Stomach (tissue), 9 donors: Measurements from ENCODE around the gene TMEM256. TPM values are rescaled to one million over a fixed set of nuclear protein-coding genes. Genes with fewer than 3 reads are reported as not detected.

Experiments
- DNase-seq, 2 donors: peaks; one replicate each; pipeline versions ENCODE4 v3.0.0 to v3.0.0-alpha.2; 2013 to 2019
- H3K27ac ChIP-seq, 5 donors: fragments of 200-600 bp in 4 of 5; sonication (generic) in 4 of 5; one replicate each; pipeline ENCODE4 v1.5.1; 2013 to 2019; ENCODE audit warnings: mild to moderate bottlenecking in 1 of 5, moderate library complexity in 1 of 5
- H3K27me3 ChIP-seq, 3 donors: fragments of 200-600 bp; sonication (generic); one replicate each; pipeline ENCODE4 v1.5.1; 2017 to 2019; ENCODE audit warnings: mixed run types in 1 of 3
- H3K36me3 ChIP-seq, 4 donors: fragments of 200-600 bp; sonication (generic); 1 replicate in 3 of 4; 2 replicates in 1 of 4; pipeline ENCODE4 v1.5.1; 2016 to 2019
- H3K4me1 ChIP-seq, 4 donors: fragments of 200-600 bp; sonication (generic); one replicate each; pipeline ENCODE4 v1.5.1; 2016 to 2019
- H3K4me3 ChIP-seq, 4 donors: fragments of 200-600 bp; sonication (generic) in 3 of 4; one replicate each; pipeline ENCODE4 v1.5.1; 2016 to 2019; ENCODE audit warnings: mild to moderate bottlenecking in 1 of 4
- H3K9me3 ChIP-seq, 4 donors: fragments of 200-600 bp; sonication (generic); one replicate each; pipeline ENCODE4 v1.5.1; 2016 to 2019
- EP300 ChIP-seq: sonication (generic); formaldehyde crosslinking; IDR thresholded peaks from one replicate; pipeline ENCODE4 v1.6.1; 2017; ENCODE audit warnings: antibody characterized with exemption
- POLR2A ChIP-seq, 4 donors: fragments of 450-650 bp; IDR thresholded peaks; one replicate each; pipeline ENCODE4 v1.6.1; 2016; ENCODE audit warnings: antibody characterized with exemption in 4 of 4, control low read depth in 2 of 4, mild to moderate bottlenecking in 1 of 4, moderate library complexity in 1 of 4
- POLR2AphosphoS5 ChIP-seq, 3 donors: sonication (generic); formaldehyde crosslinking; IDR thresholded peaks; one replicate each; pipeline ENCODE4 v1.6.1; 2016; ENCODE audit warnings: antibody characterized with exemption in 3 of 3
- WGBS, 5 donors: extraction: QIAGEN DNeasy Blood & Tissue Kit in 3 of 5; methylation state at CpG; one replicate each; pipeline versions ENCODE4 v1.1.5 to v1.1.7; 2013 to 2018; 5-methylcytosine and 5-hydroxymethylcytosine counted together
- intact Hi-C: fragments of 100-400 bp; cut with DNase I; formaldehyde crosslinking; loops from one replicate; pipeline ENCODE4 v1.15.1; 2023; ENCODE audit warnings: low total_unique reads
- polyA plus RNA-seq, 3 donors: library from polyadenylated mRNA; stranded (reverse); fragments of 200-250 nt; gene quantifications; one replicate each; pipeline ENCODE4 v1.2.3, GENCODE V29; 2013
- total RNA-seq, 5 donors: library from RNA; depleted of rRNA; stranded (reverse); fragments of >200 nt; gene quantifications; one replicate each; pipeline versions ENCODE4 v1.1.0 to v1.2.3, GENCODE V29; 2014 to 2016
- TF ChIP-seq, protein P1 (sequence below), 7 experiments: fragments of 450-650 bp in 4 of 7; fragments of 200-600 bp in 3 of 7; sonication (generic) in 3 of 7; IDR thresholded peaks; one replicate each; pipeline ENCODE4 v1.5.1; 2016 to 2019; ENCODE audit warnings: antibody characterized with exemption in 7 of 7, control low read depth in 2 of 7, mild to moderate bottlenecking in 1 of 7
- donor health status: healthy with polysubstance abuse.
- donor health status: Bipolar disorder and iron deficiency.
- donor health status: healthy.

TMEM256 gene
- total and polyA plus RNA-seq, 8 donors: 39.8 to 347 (median 253) TPM; not detected in 1

DNA sequence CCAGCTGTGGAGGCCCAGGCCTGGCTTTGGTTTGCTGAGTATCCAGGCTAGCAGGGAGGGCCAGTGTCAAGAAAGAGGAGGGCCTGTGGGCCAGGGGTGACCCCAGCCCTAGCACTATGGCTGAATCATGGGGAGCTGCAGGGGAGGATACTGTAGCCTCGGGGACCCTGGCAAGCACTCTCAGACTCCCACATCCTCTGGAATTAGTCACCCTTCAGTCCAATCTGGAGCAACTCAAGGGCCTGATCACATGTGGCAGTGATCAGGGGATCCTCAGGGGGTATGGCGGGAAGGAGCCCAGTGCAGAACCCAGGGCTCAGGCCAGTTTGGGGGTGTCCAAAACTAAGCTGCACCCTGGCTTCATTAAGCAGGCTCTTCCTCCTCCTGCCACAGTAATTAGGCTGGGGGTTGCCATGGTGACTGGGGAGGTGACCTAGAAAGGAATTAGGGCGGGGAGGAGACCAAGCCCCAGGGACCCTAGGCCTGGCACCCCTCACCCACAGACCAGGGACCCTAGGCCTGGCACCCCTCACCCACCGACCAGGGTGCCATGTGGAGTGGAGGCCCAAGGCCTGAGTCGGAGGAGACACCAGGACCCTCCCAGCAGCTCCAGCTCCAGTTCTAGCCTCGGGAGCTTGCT is 9.6 kb upstream of the TMEM256 start:
- no peak overlapping the region for H3K4me3 ChIP-seq
- H3K4me1 ChIP-seq: peaks cover 0 to under 1% (median 0%) of the 10 kb centered on the region in 4 donors
- no peaks in the 10 kb centered on the region for H3K9me3 ChIP-seq
- peaks cover 0 to 5% (median 0%) of the 10 kb centered on the region in 3 donors for H3K27me3 ChIP-seq
- TF ChIP-seq POLR2A (IDR thresholded peaks at IDR 0.05): no peak
- no peak for TF ChIP-seq EP300
- TF ChIP-seq, protein P1, sequence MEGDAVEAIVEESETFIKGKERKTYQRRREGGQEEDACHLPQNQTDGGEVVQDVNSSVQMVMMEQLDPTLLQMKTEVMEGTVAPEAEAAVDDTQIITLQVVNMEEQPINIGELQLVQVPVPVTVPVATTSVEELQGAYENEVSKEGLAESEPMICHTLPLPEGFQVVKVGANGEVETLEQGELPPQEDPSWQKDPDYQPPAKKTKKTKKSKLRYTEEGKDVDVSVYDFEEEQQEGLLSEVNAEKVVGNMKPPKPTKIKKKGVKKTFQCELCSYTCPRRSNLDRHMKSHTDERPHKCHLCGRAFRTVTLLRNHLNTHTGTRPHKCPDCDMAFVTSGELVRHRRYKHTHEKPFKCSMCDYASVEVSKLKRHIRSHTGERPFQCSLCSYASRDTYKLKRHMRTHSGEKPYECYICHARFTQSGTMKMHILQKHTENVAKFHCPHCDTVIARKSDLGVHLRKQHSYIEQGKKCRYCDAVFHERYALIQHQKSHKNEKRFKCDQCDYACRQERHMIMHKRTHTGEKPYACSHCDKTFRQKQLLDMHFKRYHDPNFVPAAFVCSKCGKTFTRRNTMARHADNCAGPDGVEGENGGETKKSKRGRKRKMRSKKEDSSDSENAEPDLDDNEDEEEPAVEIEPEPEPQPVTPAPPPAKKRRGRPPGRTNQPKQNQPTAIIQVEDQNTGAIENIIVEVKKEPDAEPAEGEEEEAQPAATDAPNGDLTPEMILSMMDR (IDR thresholded peaks at IDR 0.05): no peak
- no peak for TF ChIP-seq POLR2AphosphoS5 (IDR thresholded peaks at IDR 0.05)
- DNase-seq: no peak
- no peak overlapping the region for H3K27ac ChIP-seq
- WGBS, 5 donors: 71 to 80% (median 78%) methylated on average over 6 of the region's 6 CpGs
- peaks cover 0 to 62% (median 35%) of the 10 kb centered on the region in 4 donors for H3K36me3 ChIP-seq
- intact Hi-C loops: no loop called here

DNA sequence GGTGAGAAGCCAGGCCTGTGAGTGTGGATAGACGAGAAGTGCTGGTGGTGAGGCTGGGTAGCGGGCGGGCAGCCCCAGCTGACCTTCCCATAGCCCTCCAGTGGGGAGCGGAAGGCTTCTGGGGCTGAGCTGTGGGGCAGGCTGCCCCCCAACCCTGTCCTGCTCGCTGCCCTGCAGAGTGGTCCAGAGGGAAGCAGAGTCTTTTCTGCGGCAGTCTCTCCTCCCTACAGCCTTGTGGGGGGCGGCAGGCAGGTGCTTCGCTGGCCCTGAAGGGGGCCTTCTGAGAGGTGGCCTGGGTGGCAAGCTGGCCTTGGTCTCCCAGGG is 7.5 kb upstream of the TMEM256 start:
- H3K4me3 ChIP-seq: no peak overlapping the region
- no peak for DNase-seq
- intact Hi-C loops: no loop called here
- H3K27ac ChIP-seq: no peak overlapping the region
- WGBS, 5 donors: 80 to 90% (median 86%) methylated on average over 2 to 8 of the region's 8 CpGs
- H3K27me3 ChIP-seq: no peaks in the 10 kb centered on the region
- H3K9me3 ChIP-seq: no peaks in the 10 kb centered on the region
- H3K36me3 ChIP-seq: peaks cover 0 to 43% (median 27%) of the 10 kb centered on the region in 4 donors
- TF ChIP-seq POLR2AphosphoS5 (IDR thresholded peaks at IDR 0.05) (no peak), POLR2A (IDR thresholded peaks at IDR 0.05) (no peak), EP300 (no peak)
- TF ChIP-seq, protein P1 (IDR thresholded peaks at IDR 0.05): no peak
- peaks cover 0 to 6% (median 5%) of the 10 kb centered on the region in 4 donors for H3K4me1 ChIP-seq

- Histone ChIP-seq H3K9me3 (no peaks in the 10 kb centered on the region), H3K36me3 (peaks cover 0 to 39% (median 26%) of the 10 kb centered on the region in 4 donors), H3K27ac (no peak overlapping the region), H3K4me3 (no peak overlapping the region), H3K27me3 (no peaks in the 10 kb centered on the region), H3K4me1 (peaks cover 3 to 12% (median 8%) of the 10 kb centered on the region in 4 donors)
- intact Hi-C loops: no loop called here
- no peak for DNase-seq
- 78 to 89% (median 84%) methylated on average over 21 to 25 of the region's 25 CpGs for WGBS, 5 donors
- TF ChIP-seq EP300 (no peak), POLR2A (IDR thresholded peaks at IDR 0.05) (no peak), POLR2AphosphoS5 (IDR thresholded peaks at IDR 0.05) (no peak)
- TF ChIP-seq, protein P1 (IDR thresholded peaks at IDR 0.05): no peak
These were observed 6.9 kb upstream of the TMEM256 start for GRCh38 chr17:7410634-7411426.

- Histone ChIP-seq H3K4me1 (peaks cover 14 to 23% (median 19%) of the 10 kb centered on the region in 4 donors), H3K27me3 (peaks cover 0 to 11% (median 0%) of the 10 kb centered on the region in 3 donors), H3K27ac (no peak overlapping the region), H3K4me3 (no peak overlapping the region), H3K36me3 (peaks cover 0 to 27% (median 20%) of the 10 kb centered on the region in 4 donors), H3K9me3 (no peaks in the 10 kb centered on the region)
- intact Hi-C loops: no loop called here
- DNase-seq: no peak
- no peak for TF ChIP-seq EP300
- TF ChIP-seq, protein P1 (IDR thresholded peaks at IDR 0.05): no peak
- no peak for TF ChIP-seq POLR2A (IDR thresholded peaks at IDR 0.05)
- TF ChIP-seq POLR2AphosphoS5 (IDR thresholded peaks at IDR 0.05): no peak
- WGBS, 5 donors: 89 to 94% (median 91%) methylated on average over 6 of the region's 6 CpGs
These were observed 5.8 kb upstream of the TMEM256 start for GRCh38 chr17:7409716-7410115.
